ENCODE measurements around the gene EFR3B. TPM values are rescaled to one million over a fixed set of nuclear protein-coding genes. Genes with fewer than 3 reads are reported as not detected.

The EFR3B gene
- total RNA-seq, 1 experiment from 2014 or later = 8.9 TPM

DNA sequence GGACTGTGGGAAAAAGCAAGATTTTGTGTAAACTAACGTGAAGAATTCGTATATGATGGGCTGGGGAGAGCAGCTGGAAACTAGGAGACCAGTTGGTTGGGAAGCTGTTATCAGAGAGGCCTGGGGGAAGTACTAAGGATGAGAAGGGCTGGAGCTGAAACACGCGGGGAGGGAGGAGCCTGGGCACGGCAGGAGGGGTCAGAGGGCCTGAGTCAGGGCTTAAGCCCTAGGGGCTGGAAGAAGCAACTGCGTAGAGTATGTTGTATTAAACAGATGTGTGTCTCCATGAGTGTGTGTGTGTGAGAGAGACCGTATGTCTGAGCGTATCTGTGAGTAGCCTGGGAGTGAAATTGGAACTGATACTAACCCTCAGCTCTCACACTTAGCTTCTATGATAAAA lies 118.1 kb downstream of the EFR3B start:
- H3K4me1 Mint-ChIP-seq = peaks cover 13% of the 10 kb centered on the region
- CTCF ChIA-PET = interaction anchor here (0.6 to 1.9 kb wide), 5 partner anchors 8 to 184 kb away, joined by 3 to 8 read pairs (median 5); partner anchors contain the start of gene POMC
- H3K36me3 Mint-ChIP-seq = no peaks in the 10 kb centered on the region
- H3K27ac Mint-ChIP-seq = peak overlapping the region; percentile 10; the same call in 1 of the 2 replicates
- TF ChIP-seq SP1 (CRISPR knock-in tag; conservative IDR thresholded peaks at IDR 0.05) = no peak
- no peak for TF ChIP-seq TEAD4 (CRISPR knock-in tag; IDR thresholded peaks at IDR 0.05)
- no peak for TF ChIP-seq ZNF121 (CRISPR knock-in tag; IDR thresholded peaks at IDR 0.05)
- TF ChIP-seq ARID4B (CRISPR knock-in tag; IDR thresholded peaks at IDR 0.05; ENCODE audit: borderline replicate concordance) = no peak
- no peak for TF ChIP-seq ETV6 (CRISPR knock-in tag; IDR thresholded peaks at IDR 0.05)
- TF ChIP-seq RORB (CRISPR knock-in tag; IDR thresholded peaks at IDR 0.05) = no peak
- TF ChIP-seq, protein P1, sequence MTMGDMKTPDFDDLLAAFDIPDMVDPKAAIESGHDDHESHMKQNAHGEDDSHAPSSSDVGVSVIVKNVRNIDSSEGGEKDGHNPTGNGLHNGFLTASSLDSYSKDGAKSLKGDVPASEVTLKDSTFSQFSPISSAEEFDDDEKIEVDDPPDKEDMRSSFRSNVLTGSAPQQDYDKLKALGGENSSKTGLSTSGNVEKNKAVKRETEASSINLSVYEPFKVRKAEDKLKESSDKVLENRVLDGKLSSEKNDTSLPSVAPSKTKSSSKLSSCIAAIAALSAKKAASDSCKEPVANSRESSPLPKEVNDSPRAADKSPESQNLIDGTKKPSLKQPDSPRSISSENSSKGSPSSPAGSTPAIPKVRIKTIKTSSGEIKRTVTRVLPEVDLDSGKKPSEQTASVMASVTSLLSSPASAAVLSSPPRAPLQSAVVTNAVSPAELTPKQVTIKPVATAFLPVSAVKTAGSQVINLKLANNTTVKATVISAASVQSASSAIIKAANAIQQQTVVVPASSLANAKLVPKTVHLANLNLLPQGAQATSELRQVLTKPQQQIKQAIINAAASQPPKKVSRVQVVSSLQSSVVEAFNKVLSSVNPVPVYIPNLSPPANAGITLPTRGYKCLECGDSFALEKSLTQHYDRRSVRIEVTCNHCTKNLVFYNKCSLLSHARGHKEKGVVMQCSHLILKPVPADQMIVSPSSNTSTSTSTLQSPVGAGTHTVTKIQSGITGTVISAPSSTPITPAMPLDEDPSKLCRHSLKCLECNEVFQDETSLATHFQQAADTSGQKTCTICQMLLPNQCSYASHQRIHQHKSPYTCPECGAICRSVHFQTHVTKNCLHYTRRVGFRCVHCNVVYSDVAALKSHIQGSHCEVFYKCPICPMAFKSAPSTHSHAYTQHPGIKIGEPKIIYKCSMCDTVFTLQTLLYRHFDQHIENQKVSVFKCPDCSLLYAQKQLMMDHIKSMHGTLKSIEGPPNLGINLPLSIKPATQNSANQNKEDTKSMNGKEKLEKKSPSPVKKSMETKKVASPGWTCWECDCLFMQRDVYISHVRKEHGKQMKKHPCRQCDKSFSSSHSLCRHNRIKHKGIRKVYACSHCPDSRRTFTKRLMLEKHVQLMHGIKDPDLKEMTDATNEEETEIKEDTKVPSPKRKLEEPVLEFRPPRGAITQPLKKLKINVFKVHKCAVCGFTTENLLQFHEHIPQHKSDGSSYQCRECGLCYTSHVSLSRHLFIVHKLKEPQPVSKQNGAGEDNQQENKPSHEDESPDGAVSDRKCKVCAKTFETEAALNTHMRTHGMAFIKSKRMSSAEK (CRISPR knock-in tag; IDR thresholded peaks at IDR 0.05; ENCODE audit: borderline replicate concordance) = no peak
- no peak for TF ChIP-seq EMX1 (CRISPR knock-in tag; IDR thresholded peaks at IDR 0.05)
- TF ChIP-seq PRRX2 (CRISPR knock-in tag; IDR thresholded peaks at IDR 0.05) = no peak
- TF ChIP-seq FOXK1 (CRISPR knock-in tag; IDR thresholded peaks at IDR 0.05) = no peak
- H3K9me3 Mint-ChIP-seq = no peaks in the 10 kb centered on the region
- peaks cover 1% of the 10 kb centered on the region for H3K27me3 Mint-ChIP-seq (ENCODE audit: low read depth)
- ATAC-seq (peak; percentile 94), DNase-seq (ENCODE audit: low spot score) (peak; percentile 63)
- no peak overlapping the region for H3K4me3 Mint-ChIP-seq
- POLR2A ChIA-PET = no interaction called here

GRCh38 chr2:25160376-25160775 lies 118.5 kb downstream of the EFR3B start:
- ChIA-PET CTCF (interaction anchor here (1.0 to 1.9 kb wide), 3 partner anchors 8 to 185 kb away, joined by 3 to 8 read pairs (median 5); partner anchors contain the start of gene POMC), POLR2A (no interaction called here)
- H3K4me1 Mint-ChIP-seq = peaks cover 13% of the 10 kb centered on the region
- H3K27me3 Mint-ChIP-seq (ENCODE audit: low read depth) = peaks cover 6% of the 10 kb centered on the region
- no peak overlapping the region for H3K4me3 Mint-ChIP-seq
- DNase-seq (ENCODE audit: low spot score) (no peak), ATAC-seq (no peak)
- no peaks in the 10 kb centered on the region for H3K9me3 Mint-ChIP-seq
- no peaks in the 10 kb centered on the region for H3K36me3 Mint-ChIP-seq
- no peak overlapping the region for H3K27ac Mint-ChIP-seq
- TF ChIP-seq ATF1 (CRISPR knock-in tag; IDR thresholded peaks at IDR 0.05) (no peak), AFF4 (CRISPR knock-in tag; IDR thresholded peaks at IDR 0.05; ENCODE audit: borderline replicate concordance) (no peak), GABPB1 (CRISPR knock-in tag; IDR thresholded peaks at IDR 0.05) (no peak)

All from WTC11 (cell line).